HG03342 (cell line): ENCODE results near the gene KCNJ18.
"Not testable (repeated sequence)": the region's sequence is repeated elsewhere in the genome, so short reads cannot be mapped to it uniquely, and the experiment has no call there.

Source experiments
- ATAC-seq: cut with Tn5 transposase; IDR thresholded peaks from one replicate; pipeline ENCODE4 v1.9.1; 2021; ENCODE audit warnings: mild to moderate bottlenecking, moderate library complexity; ENCODE audit not compliant: unreplicated experiment

KCNJ18 gene

GRCh38 chr17:21702029-21702428 lies 9.7 kb downstream of the KCNJ18 start:
- ATAC-seq: not testable (repeated sequence)

GRCh38 chr17:21702521-21702920 lies 10.2 kb downstream of the KCNJ18 start:
- ATAC-seq: not testable (repeated sequence)

- not testable (repeated sequence) for ATAC-seq
Observed at GRCh38 chr17:21702940-21703640, 10.8 kb downstream of the KCNJ18 start.

- not testable (repeated sequence) for ATAC-seq
Observed at GRCh38 chr17:21703891-21704872, 11.9 kb downstream of the KCNJ18 start.

- no peak for ATAC-seq
Observed at GRCh38 chr17:21705021-21705601, 12.8 kb downstream of the KCNJ18 start.

- not testable (repeated sequence) for ATAC-seq
Observed at GRCh38 chr17:21705746-21706145, 13.4 kb downstream of the KCNJ18 start.

- ATAC-seq: not testable (repeated sequence)
Observed at GRCh38 chr17:21706546-21706945, 14.2 kb downstream of the KCNJ18 start.

GRCh38 chr17:21707131-21707530 lies 14.8 kb downstream of the KCNJ18 start:
- not testable (repeated sequence) for ATAC-seq

- ATAC-seq: not testable (repeated sequence)
Observed at GRCh38 chr17:21707711-21708611, 15.6 kb downstream of the KCNJ18 start.

GRCh38 chr17:21708612-21709535 lies 16.6 kb downstream of the KCNJ18 start:
- not testable (repeated sequence) for ATAC-seq

GRCh38 chr17:21709994-21710393 lies 17.7 kb downstream of the KCNJ18 start:
- ATAC-seq: not testable (repeated sequence)

GRCh38 chr17:21710486-21710885 lies 18.2 kb downstream of the KCNJ18 start:
- ATAC-seq: not testable (repeated sequence)

- no peak for ATAC-seq
Observed at GRCh38 chr17:21711182-21711581, 18.9 kb downstream of the KCNJ18 start.

- ATAC-seq: not testable (repeated sequence)
Observed at GRCh38 chr17:21713020-21713419, 20.7 kb downstream of the KCNJ18 start.

- not testable (repeated sequence) for ATAC-seq
Observed at GRCh38 chr17:21713631-21714030, 21.3 kb downstream of the KCNJ18 start.

- ATAC-seq: not testable (repeated sequence)
Observed at GRCh38 chr17:21714676-21715075, 22.4 kb downstream of the KCNJ18 start.

- ATAC-seq: not testable (repeated sequence)
Observed at GRCh38 chr17:21715877-21716276, 23.6 kb downstream of the KCNJ18 start.

GRCh38 chr17:21718971-21719370 lies 26.6 kb downstream of the KCNJ18 start:
- ATAC-seq: not testable (repeated sequence)
